ENCODE results near the gene CXCL9. TPM values are rescaled to one million over a fixed set of nuclear protein-coding genes. Genes with fewer than 3 reads are reported as not detected.
A peak's percentile ranks its signal among the peaks of the same experiment; 100 is the strongest.

Gene CXCL9
- total and polyA plus RNA-seq, 4 donors: 0.22 to 2.3 (median 1.3) TPM

- peak overlapping the region; percentile 48 to 51 for H3K27ac ChIP-seq (ENCODE audit: low read depth in 1 of 2, low read length in 2 of 2)
- under 1% methylated on average over 20 of the region's 20 CpGs for WGBS
- no peak for TF ChIP-seq CTCF (IDR thresholded peaks at IDR 0.05; ENCODE audit: low read depth, low read length, missing input control)
- TF ChIP-seq NR2F2 (IDR thresholded peaks at IDR 0.05): no peak
- no peak for TF ChIP-seq RAD21 (IDR thresholded peaks at IDR 0.05)
- no peak for TF ChIP-seq HNF4G (IDR thresholded peaks at IDR 0.05)
- no peak for TF ChIP-seq JUND (IDR thresholded peaks at IDR 0.05)
- no peak for TF ChIP-seq HNF4A (conservative IDR thresholded peaks at IDR 0.05)
- no peak for TF ChIP-seq YY1 (IDR thresholded peaks at IDR 0.05)
- TF ChIP-seq EGR1 (IDR thresholded peaks at IDR 0.05; ENCODE audit: low read depth in 2 of 2): no peak
- TF ChIP-seq ZBTB33 (IDR thresholded peaks at IDR 0.05): no peak
- no peak for TF ChIP-seq REST (IDR thresholded peaks at IDR 0.05)
- TF ChIP-seq MAX (IDR thresholded peaks at IDR 0.05): no peak
- TF ChIP-seq RXRA (IDR thresholded peaks at IDR 0.05): no peak
- no peak for TF ChIP-seq GABPA (IDR thresholded peaks at IDR 0.05 in 1 of 2, conservative IDR thresholded peaks at IDR 0.05 in 1 of 2)
- no peak for TF ChIP-seq FOXA1 (IDR thresholded peaks at IDR 0.05)
- no peak for TF ChIP-seq SP1 (IDR thresholded peaks at IDR 0.05)
- peak overlapping the region; percentile 88 to 95 (median 91) for H3K4me3 ChIP-seq (ENCODE audit: low read depth in 1 of 3, low read length in 3 of 3)
- no peak for DNase-seq (ENCODE audit: low spot score)
- H3K4me1 ChIP-seq (ENCODE audit: control insufficient read depth in 4 of 4, insufficient read depth in 4 of 4, low read length in 3 of 4): peaks cover 4 to 27% (median 19%) of the 10 kb centered on the region in 4 donors
- no peaks in the 10 kb centered on the region for H3K36me3 ChIP-seq (ENCODE audit: control insufficient read depth in 4 of 4, insufficient read depth in 3 of 4, low read depth in 1 of 4, low read length in 3 of 4)
- no peaks in the 10 kb centered on the region for H3K9me3 ChIP-seq (ENCODE audit: control insufficient read depth in 4 of 4, low read length in 3 of 4)
- H3K9ac ChIP-seq (ENCODE audit: low read depth in 1 of 2, low read length in 2 of 2): peak overlapping the region; percentile 34 to 81
- H3K27me3 ChIP-seq (ENCODE audit: control insufficient read depth in 4 of 4, insufficient read depth in 4 of 4, low read length in 3 of 4): no peaks in the 10 kb centered on the region
These were observed 17.3 kb downstream of the CXCL9 start for GRCh38 chr4:75989846-75990528.

- DNase-seq (ENCODE audit: low spot score): no peak
- Histone ChIP-seq H3K27me3 (ENCODE audit: control insufficient read depth in 4 of 4, insufficient read depth in 4 of 4, low read length in 3 of 4) (no peaks in the 10 kb centered on the region), H3K9me3 (ENCODE audit: control insufficient read depth in 4 of 4, low read length in 3 of 4) (no peaks in the 10 kb centered on the region), H3K4me3 (ENCODE audit: low read depth in 1 of 3, low read length in 3 of 3) (no peak overlapping the region), H3K36me3 (ENCODE audit: control insufficient read depth in 4 of 4, insufficient read depth in 3 of 4, low read depth in 1 of 4, low read length in 3 of 4) (peaks cover 1 to 17% (median 14%) of the 10 kb centered on the region in 4 donors), H3K27ac (ENCODE audit: low read depth in 1 of 2, low read length in 2 of 2) (no peak overlapping the region), H3K4me1 (ENCODE audit: control insufficient read depth in 4 of 4, insufficient read depth in 4 of 4, low read length in 3 of 4) (peaks cover 5 to 22% (median 17%) of the 10 kb centered on the region in 4 donors), H3K9ac (ENCODE audit: low read depth in 1 of 2, low read length in 2 of 2) (no peak overlapping the region)
- 91% methylated on average over 3 of the region's 3 CpGs for WGBS
- no peak for TF ChIP-seq FOXA2 (IDR thresholded peaks at IDR 0.05)
- no peak for TF ChIP-seq EGR1 (IDR thresholded peaks at IDR 0.05; ENCODE audit: low read depth in 2 of 2)
- no peak for TF ChIP-seq CTCF (IDR thresholded peaks at IDR 0.05; ENCODE audit: low read depth, low read length, missing input control)
- no peak for TF ChIP-seq RAD21 (IDR thresholded peaks at IDR 0.05)
- no peak for TF ChIP-seq GABPA (IDR thresholded peaks at IDR 0.05 in 1 of 2, conservative IDR thresholded peaks at IDR 0.05 in 1 of 2)
- TF ChIP-seq JUND (IDR thresholded peaks at IDR 0.05): no peak
- no peak for TF ChIP-seq REST (IDR thresholded peaks at IDR 0.05)
- TF ChIP-seq HNF4A (conservative IDR thresholded peaks at IDR 0.05): no peak
- TF ChIP-seq ATF3 (IDR thresholded peaks at IDR 0.05): no peak
- no peak for TF ChIP-seq NR2F2 (IDR thresholded peaks at IDR 0.05)
These were observed 22.2 kb downstream of the CXCL9 start for GRCh38 chr4:75985116-75985515.
